Transverse colon (tissue), 3 donors: ENCODE measurements around the gene CEP63.

Experiments
- POLR2A ChIP-seq: fragments of 450-650 bp; IDR thresholded peaks from one replicate; pipeline ENCODE4 v1.6.1; 2016; ENCODE audit warnings: antibody characterized with exemption, mild to moderate bottlenecking, moderate library complexity
- TF ChIP-seq, protein P1 (sequence below), 5 experiments: fragments of 200-600 bp in 3 of 5; fragments of 450-650 bp in 2 of 5; sonication (generic) in 3 of 5; IDR thresholded peaks; 1 replicate in 2 of 5; 2 replicates in 3 of 5; pipeline ENCODE4 v1.5.1; 2016 to 2017; ENCODE audit warnings: antibody characterized with exemption in 5 of 5, inconsistent platforms in 3 of 5, mild to moderate bottlenecking in 2 of 5, moderate library complexity in 1 of 5

GRCh38 chr3:134543113-134543512 is 57.3 kb downstream of the CEP63 start:
- TF ChIP-seq, protein P1, sequence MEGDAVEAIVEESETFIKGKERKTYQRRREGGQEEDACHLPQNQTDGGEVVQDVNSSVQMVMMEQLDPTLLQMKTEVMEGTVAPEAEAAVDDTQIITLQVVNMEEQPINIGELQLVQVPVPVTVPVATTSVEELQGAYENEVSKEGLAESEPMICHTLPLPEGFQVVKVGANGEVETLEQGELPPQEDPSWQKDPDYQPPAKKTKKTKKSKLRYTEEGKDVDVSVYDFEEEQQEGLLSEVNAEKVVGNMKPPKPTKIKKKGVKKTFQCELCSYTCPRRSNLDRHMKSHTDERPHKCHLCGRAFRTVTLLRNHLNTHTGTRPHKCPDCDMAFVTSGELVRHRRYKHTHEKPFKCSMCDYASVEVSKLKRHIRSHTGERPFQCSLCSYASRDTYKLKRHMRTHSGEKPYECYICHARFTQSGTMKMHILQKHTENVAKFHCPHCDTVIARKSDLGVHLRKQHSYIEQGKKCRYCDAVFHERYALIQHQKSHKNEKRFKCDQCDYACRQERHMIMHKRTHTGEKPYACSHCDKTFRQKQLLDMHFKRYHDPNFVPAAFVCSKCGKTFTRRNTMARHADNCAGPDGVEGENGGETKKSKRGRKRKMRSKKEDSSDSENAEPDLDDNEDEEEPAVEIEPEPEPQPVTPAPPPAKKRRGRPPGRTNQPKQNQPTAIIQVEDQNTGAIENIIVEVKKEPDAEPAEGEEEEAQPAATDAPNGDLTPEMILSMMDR (IDR thresholded peaks at IDR 0.05), result no peak
- TF ChIP-seq POLR2A, result no peak
